Spleen (tissue), 11 donors: Measurements from ENCODE around the gene POTEF. TPM values are rescaled to one million over a fixed set of nuclear protein-coding genes. Genes with fewer than 3 reads are reported as not detected.
"Not testable (repeated sequence)": the region's sequence is repeated elsewhere in the genome, so short reads cannot be mapped to it uniquely, and the experiment has no call there.

Experiments used
- DNase-seq: peaks from one replicate; pipeline ENCODE4 v3.0.0-alpha.2; 2020
- H3K27ac ChIP-seq, 8 donors: fragments of 200-600 bp; sonication (generic) in 7 of 8; 1 replicate in 4 of 8; 2 replicates in 4 of 8; pipeline versions ENCODE4 v1.5.0 to v1.8.0; 2016 to 2021; ENCODE audit warnings: inconsistent platforms in 4 of 8, mild to moderate bottlenecking in 4 of 8, moderate library complexity in 1 of 8
- H3K27me3 ChIP-seq, 7 donors: fragments of 200-600 bp; sonication (generic) in 6 of 7; replicated peaks in 1 of 7; 1 replicate in 4 of 7; 2 replicates in 3 of 7; pipeline versions ENCODE4 v1.5.0 to v1.8.0; 2016 to 2021; ENCODE audit warnings: inconsistent platforms in 3 of 7, mild to moderate bottlenecking in 1 of 7
- H3K36me3 ChIP-seq, 6 donors: fragments of 200-600 bp; sonication (generic) in 5 of 6; 1 replicate in 4 of 6; 2 replicates in 2 of 6; pipeline versions ENCODE4 v1.5.0 to v1.8.0; 2016 to 2021; ENCODE audit warnings: inconsistent platforms in 2 of 6
- H3K4me1 ChIP-seq, 6 donors: fragments of 200-600 bp; sonication (generic) in 5 of 6; 1 replicate in 3 of 6; 2 replicates in 3 of 6; pipeline versions ENCODE4 v1.5.0 to v1.8.0; 2016 to 2021; ENCODE audit warnings: inconsistent platforms in 3 of 6
- H3K4me3 ChIP-seq, 8 donors: fragments of 200-600 bp; sonication (generic) in 7 of 8; 1 replicate in 4 of 8; 2 replicates in 4 of 8; pipeline versions ENCODE4 v1.5.0 to v1.8.0; 2016 to 2021; ENCODE audit warnings: inconsistent platforms in 4 of 8, mild to moderate bottlenecking in 4 of 8, moderate library complexity in 2 of 8
- H3K9me3 ChIP-seq, 8 donors: fragments of 200-600 bp; sonication (generic) in 7 of 8; 1 replicate in 4 of 8; 2 replicates in 4 of 8; pipeline versions ENCODE4 v1.5.0 to v1.8.0; 2016 to 2021; ENCODE audit warnings: inconsistent platforms in 4 of 8
- POLR2A ChIP-seq, 3 donors: fragments of 450-650 bp; IDR thresholded peaks; one replicate each; pipeline ENCODE4 v1.5.1; 2017; ENCODE audit warnings: antibody characterized with exemption in 3 of 3, mild to moderate bottlenecking in 1 of 3
- POLR2AphosphoS5 ChIP-seq, 3 donors: sonication (generic); formaldehyde crosslinking; IDR thresholded peaks; one replicate each; pipeline ENCODE4 v1.5.1; 2017; ENCODE audit warnings: antibody characterized with exemption in 3 of 3
- WGBS, 5 donors: extraction: QIAGEN DNeasy Blood & Tissue Kit in 3 of 5; methylation state at CpG; one replicate each; pipeline versions ENCODE4 v1.1.5 to v1.1.7; 2013 to 2018; 5-methylcytosine and 5-hydroxymethylcytosine counted together
- intact Hi-C: fragments of 100-400 bp; cut with DNase I; formaldehyde crosslinking; loops from one replicate; pipeline ENCODE4 v1.15.0; 2023; ENCODE audit warnings: low total_unique reads
- polyA plus RNA-seq, 3 donors: library from polyadenylated mRNA; stranded (reverse); fragments of 200-250 nt; gene quantifications; one replicate each; pipeline ENCODE4 v1.2.1, GENCODE V29; 2013
- total RNA-seq, 7 donors: library from RNA; depleted of rRNA in 3 of 7; stranded (reverse); fragments of >200 nt in 3 of 7; fragmentation: NEBNext Ultra II Directional in 4 of 7; extraction: Animal tissue kit (Norgen Biotek cat#: 25700) in 4 of 7; gene quantifications; one replicate each; pipeline versions ENCODE4 v1.1.0 to v1.2.1, GENCODE V29; 2016 to 2021
- TF ChIP-seq, protein P1 (sequence below), 11 experiments: fragments of 200-600 bp in 7 of 11; fragments of 450-650 bp in 4 of 11; sonication (generic) in 4 of 11; IDR thresholded peaks in 8 of 11; conservative IDR thresholded peaks in 3 of 11; 1 replicate in 7 of 11; 2 replicates in 4 of 11; pipeline versions ENCODE4 v1.4.0 to v1.8.0; 2016 to 2021; ENCODE audit warnings: antibody characterized with exemption in 11 of 11, inconsistent platforms in 4 of 11, mild to moderate bottlenecking in 1 of 11
- donor health status: healthy with polysubstance abuse.
- donor health status: DM: no; HTN: no; CAD: no; lungs with moderate emphysema.
- donor health status: DM: no; HTN: no; CAD: no.
- donor health status: Bipolar disorder and iron deficiency.
- donor health status: healthy.
- donor health status: DM: no; HTN: no; CAD: no.
- donor health status: DM: yes; HTN: yes; CAD: no.

Gene POTEF
- total and polyA plus RNA-seq, 10 donors = not detected

DNA sequence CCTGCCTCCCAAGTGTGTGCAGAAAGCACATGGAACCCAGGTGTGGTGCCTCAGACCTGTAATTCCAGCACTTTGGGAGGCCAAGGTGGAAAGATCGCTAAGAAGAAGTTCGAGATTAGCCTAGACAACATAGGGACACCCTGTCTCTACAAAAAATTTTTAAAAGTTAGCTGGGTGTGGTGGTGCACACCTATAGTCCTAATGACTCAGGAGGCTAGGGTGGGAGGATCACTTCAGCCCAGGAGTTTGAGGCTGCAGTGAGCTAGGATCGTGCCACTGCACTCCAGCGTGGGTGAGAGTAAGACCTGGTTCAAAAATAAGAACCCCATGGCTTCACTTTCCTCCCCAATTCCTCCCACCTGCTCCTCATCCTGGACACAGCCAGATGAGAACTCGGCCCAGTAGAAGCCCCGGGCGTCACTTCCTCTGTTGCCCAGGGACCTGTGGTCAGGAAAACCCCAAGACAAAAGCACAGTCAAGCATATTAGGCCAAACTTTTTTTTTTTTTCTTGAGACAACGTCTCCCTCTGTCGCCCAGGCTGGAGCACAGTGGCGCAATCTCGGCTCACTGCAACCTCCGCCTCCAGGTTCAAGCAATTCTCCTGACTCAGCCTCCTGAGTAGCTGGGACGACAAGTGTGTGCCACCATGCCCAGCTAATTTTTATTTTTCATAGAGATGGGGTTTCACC lies 28.9 kb upstream of the POTEF start:
- H3K9me3 ChIP-seq, H3K27me3 ChIP-seq, intact Hi-C loops, H3K4me3 ChIP-seq: not testable (repeated sequence)
- Histone ChIP-seq H3K27ac (peak overlapping the region in 5 of 8 donors; percentile 22 to 75 (median 57)), H3K36me3 (peaks cover 0 to 96% (median 33%) of the 10 kb centered on the region in 6 donors), H3K4me1 (peaks cover 0 to 31% (median 10%) of the 10 kb centered on the region in 6 donors)
- 49 to 63% (median 54%) methylated on average over 13 of the region's 13 CpGs for WGBS, 5 donors
- DNase-seq = peak; percentile 83
- TF ChIP-seq, protein P1, sequence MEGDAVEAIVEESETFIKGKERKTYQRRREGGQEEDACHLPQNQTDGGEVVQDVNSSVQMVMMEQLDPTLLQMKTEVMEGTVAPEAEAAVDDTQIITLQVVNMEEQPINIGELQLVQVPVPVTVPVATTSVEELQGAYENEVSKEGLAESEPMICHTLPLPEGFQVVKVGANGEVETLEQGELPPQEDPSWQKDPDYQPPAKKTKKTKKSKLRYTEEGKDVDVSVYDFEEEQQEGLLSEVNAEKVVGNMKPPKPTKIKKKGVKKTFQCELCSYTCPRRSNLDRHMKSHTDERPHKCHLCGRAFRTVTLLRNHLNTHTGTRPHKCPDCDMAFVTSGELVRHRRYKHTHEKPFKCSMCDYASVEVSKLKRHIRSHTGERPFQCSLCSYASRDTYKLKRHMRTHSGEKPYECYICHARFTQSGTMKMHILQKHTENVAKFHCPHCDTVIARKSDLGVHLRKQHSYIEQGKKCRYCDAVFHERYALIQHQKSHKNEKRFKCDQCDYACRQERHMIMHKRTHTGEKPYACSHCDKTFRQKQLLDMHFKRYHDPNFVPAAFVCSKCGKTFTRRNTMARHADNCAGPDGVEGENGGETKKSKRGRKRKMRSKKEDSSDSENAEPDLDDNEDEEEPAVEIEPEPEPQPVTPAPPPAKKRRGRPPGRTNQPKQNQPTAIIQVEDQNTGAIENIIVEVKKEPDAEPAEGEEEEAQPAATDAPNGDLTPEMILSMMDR (IDR thresholded peaks at IDR 0.05 in 8 of 11, conservative IDR thresholded peaks at IDR 0.05 in 3 of 11) = peak in 1 of 11 experiments; percentile 7
- TF ChIP-seq POLR2AphosphoS5 (IDR thresholded peaks at IDR 0.05) = peak in 2 of 3 donors; percentile 14 to 19

DNA sequence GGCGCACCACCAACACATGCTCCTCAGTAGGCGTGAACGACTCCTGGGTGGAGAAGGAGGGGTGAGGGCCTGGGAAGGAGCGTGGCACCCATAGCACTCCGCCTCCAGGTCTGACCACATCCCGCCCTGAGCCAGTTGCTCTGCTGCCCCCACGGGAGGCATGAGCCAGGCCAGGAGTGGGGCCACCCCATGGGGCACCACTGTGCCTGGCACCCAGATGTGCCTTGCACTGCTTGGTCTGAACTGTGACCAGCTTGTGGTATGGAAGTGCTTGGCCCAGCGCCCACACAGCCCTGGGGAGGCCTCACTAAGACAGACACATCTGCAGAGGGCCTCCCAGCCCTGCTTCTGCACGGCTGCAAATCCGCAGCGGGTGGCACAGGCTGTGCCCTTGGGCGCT lies 28.3 kb upstream of the POTEF start:
- TF ChIP-seq POLR2AphosphoS5 (IDR thresholded peaks at IDR 0.05) = peak; percentile 35 to 73 (median 58)
- WGBS, 5 donors = 50 to 76% (median 61%) methylated on average over 2 to 11 of the region's 12 CpGs
- Histone ChIP-seq H3K36me3 (peaks cover 0 to 96% (median 32%) of the 10 kb centered on the region in 6 donors), H3K27ac (peak overlapping the region in 5 of 8 donors; percentile 22 to 75 (median 57)), H3K4me1 (peaks cover 0 to 31% (median 10%) of the 10 kb centered on the region in 6 donors)
- peak; percentile 85 for DNase-seq
- intact Hi-C loops, H3K4me3 ChIP-seq, H3K27me3 ChIP-seq, H3K9me3 ChIP-seq: not testable (repeated sequence)

DNA sequence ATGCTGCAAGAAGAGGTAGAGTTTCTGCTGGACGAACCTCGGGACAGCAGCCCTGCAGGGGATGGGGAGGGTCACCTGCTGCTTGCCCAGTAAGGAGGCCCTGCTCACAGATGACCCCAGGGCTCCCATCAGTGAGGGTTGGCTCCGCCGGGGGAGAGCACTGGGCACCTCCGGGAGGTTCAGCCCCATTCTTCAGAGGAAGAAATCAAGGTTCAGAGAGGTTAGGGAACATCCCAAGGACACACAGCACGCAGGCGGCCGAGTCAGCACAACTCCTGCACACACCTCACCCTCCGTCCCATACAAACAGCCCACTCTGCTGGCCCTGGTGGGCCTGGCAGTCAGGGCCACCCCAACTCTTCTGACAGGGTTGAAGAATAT lies 27.6 kb upstream of the POTEF start:
- Histone ChIP-seq H3K36me3 (peaks cover 0 to 97% (median 39%) of the 10 kb centered on the region in 6 donors), H3K9me3 (no peaks in the 10 kb centered on the region), H3K27me3 (no peaks in the 10 kb centered on the region), H3K27ac (peak overlapping the region in 1 of 8 donors; percentile 75), H3K4me3 (no peak overlapping the region), H3K4me1 (peaks cover 0 to 31% (median 10%) of the 10 kb centered on the region in 6 donors)
- TF ChIP-seq, protein P1 (IDR thresholded peaks at IDR 0.05 in 8 of 11, conservative IDR thresholded peaks at IDR 0.05 in 3 of 11) = no peak
- no peak for TF ChIP-seq POLR2AphosphoS5 (IDR thresholded peaks at IDR 0.05)
- no peak for TF ChIP-seq POLR2A (IDR thresholded peaks at IDR 0.05)
- intact Hi-C loops = no loop called here
- DNase-seq = peak; percentile 73
- WGBS, 5 donors = 91 to 100% (median 93%) methylated on average over 4 to 9 of the region's 9 CpGs

DNA sequence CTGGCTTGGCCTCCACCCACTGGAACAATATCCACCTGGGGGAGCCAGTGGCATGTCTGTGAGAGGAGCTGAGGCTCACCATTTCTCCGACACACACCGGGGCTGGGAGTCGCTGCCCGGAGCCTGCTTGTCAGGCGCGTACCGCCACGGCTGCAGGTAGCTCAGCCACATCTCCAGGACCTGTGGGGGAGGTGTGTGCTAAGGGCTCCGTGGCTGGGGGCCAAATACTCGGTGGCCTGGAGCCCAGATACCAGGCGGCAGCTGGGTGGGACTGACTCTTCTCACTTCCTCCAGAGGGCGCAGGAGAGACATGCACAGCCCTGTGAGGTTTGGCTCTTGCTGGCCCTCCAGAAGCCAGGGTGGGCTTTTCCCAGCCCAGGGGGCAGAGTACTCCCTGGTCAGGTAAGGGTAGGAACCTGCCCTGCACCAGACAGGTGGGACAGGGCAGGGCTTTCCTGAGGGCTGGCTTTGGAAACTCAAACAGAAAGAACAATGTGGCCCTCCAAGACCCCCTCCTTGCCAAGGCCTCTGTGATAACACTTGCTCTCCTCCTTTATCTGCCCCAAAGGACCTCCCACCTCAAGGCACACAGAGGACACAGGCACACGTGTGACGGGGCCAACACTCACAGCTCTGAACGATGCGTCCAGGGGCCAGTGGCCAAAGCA lies 27.1 kb upstream of the POTEF start:
- H3K4me3 ChIP-seq, intact Hi-C loops, H3K9me3 ChIP-seq, H3K27ac ChIP-seq, H3K27me3 ChIP-seq: not testable (repeated sequence)
- WGBS, 5 donors = 75 to 79% (median 78%) methylated on average over 8 to 16 of the region's 16 CpGs; no CpG with 5 or more reads in 1 of the 5 donors
- Histone ChIP-seq H3K36me3 (peaks cover 0 to 95% (median 39%) of the 10 kb centered on the region in 6 donors), H3K4me1 (peaks cover 0 to 31% (median 10%) of the 10 kb centered on the region in 6 donors)
- TF ChIP-seq, protein P1 (IDR thresholded peaks at IDR 0.05 in 8 of 11, conservative IDR thresholded peaks at IDR 0.05 in 3 of 11) = peak in 8 of 11 experiments; percentile 17 to 59 (median 42)
- TF ChIP-seq POLR2AphosphoS5 (IDR thresholded peaks at IDR 0.05) = peak in 1 of 3 donors; percentile 29
- DNase-seq = peak; percentile 73
